HFFc6 (cell line): ENCODE results near the gene HSD17B12. TPM values are rescaled to one million over a fixed set of nuclear protein-coding genes. Genes with fewer than 3 reads are reported as not detected.

Source experiments
- DNase-seq: peaks from one replicate; pipeline ENCODE4 v3.0.0-alpha.2; 2018
- H3K27ac Mint-ChIP-seq: 2 replicates; pipeline ENCODE4 v1.8.0; 2020; ENCODE audit warnings: mild to moderate bottlenecking, mixed read lengths
- H3K27me3 Mint-ChIP-seq: 2 replicates; pipeline ENCODE4 v1.8.0; 2021; ENCODE audit warnings: mild to moderate bottlenecking, moderate library complexity, mixed read lengths; ENCODE audit not compliant: insufficient read depth
- H3K36me3 Mint-ChIP-seq: 2 replicates; pipeline ENCODE4 v1.8.0; 2021; ENCODE audit warnings: low read depth, mixed read lengths
- H3K4me1 Mint-ChIP-seq: 2 replicates; pipeline ENCODE4 v1.8.0; 2020; ENCODE audit warnings: low read depth, mixed read lengths
- H3K4me3 Mint-ChIP-seq: 2 replicates; pipeline ENCODE4 v1.8.0; 2020; ENCODE audit warnings: mild to moderate bottlenecking, moderate library complexity, mixed read lengths
- H3K9me3 Mint-ChIP-seq: 2 replicates; pipeline ENCODE4 v1.8.0; 2020; ENCODE audit warnings: mild to moderate bottlenecking, mixed read lengths
- CTCF ChIP-seq: fragments of 200-600 bp; sonication (generic); IDR thresholded peaks from 2 replicates; pipeline ENCODE4 v1.5.0; 2021; ENCODE audit warnings: antibody characterized with exemption, mild to moderate bottlenecking
- total RNA-seq, 6 experiments: library from RNA; stranded (reverse); fragmentation: NEBNext Ultra II Directional; extraction: Animal tissue kit (Norgen Biotek cat#: 25700); gene quantifications; 2 replicates in 1 of 6; 3 replicates in 5 of 6; pipeline ENCODE4 v1.2.3, GENCODE V29; 2021

HSD17B12 gene
- total RNA-seq, 6 experiments from 2014 or later: 89.1 to 119 (median 99.0) TPM

GRCh38 chr11:43871051-43871450, 190.5 kb downstream of the HSD17B12 start:
- peaks cover 15% of the 10 kb centered on the region for H3K27me3 Mint-ChIP-seq
- DNase-seq: no peak
- H3K4me3 Mint-ChIP-seq: no peak overlapping the region
- H3K36me3 Mint-ChIP-seq: no peaks in the 10 kb centered on the region
- no peak overlapping the region for H3K27ac Mint-ChIP-seq
- TF ChIP-seq CTCF: no peak
- H3K4me1 Mint-ChIP-seq: peaks cover 28% of the 10 kb centered on the region
- no peaks in the 10 kb centered on the region; the same call in 1 of the 2 replicates for H3K9me3 Mint-ChIP-seq

GRCh38 chr11:43872995-43873394, 192.5 kb downstream of the HSD17B12 start:
- Mint-ChIP-seq H3K27me3 (peaks cover 15% of the 10 kb centered on the region), H3K4me3 (no peak overlapping the region), H3K4me1 (peaks cover 13% of the 10 kb centered on the region), H3K36me3 (no peaks in the 10 kb centered on the region), H3K9me3 (no peaks in the 10 kb centered on the region), H3K27ac (no peak overlapping the region)
- DNase-seq: no peak
- no peak for TF ChIP-seq CTCF

- DNase-seq: no peak
- no peak overlapping the region for H3K4me3 Mint-ChIP-seq
- H3K4me1 Mint-ChIP-seq: peaks cover 6% of the 10 kb centered on the region
- no peak overlapping the region for H3K27ac Mint-ChIP-seq
- H3K9me3 Mint-ChIP-seq: no peaks in the 10 kb centered on the region
- H3K36me3 Mint-ChIP-seq: no peaks in the 10 kb centered on the region
- TF ChIP-seq CTCF: no peak
- H3K27me3 Mint-ChIP-seq: peaks cover 15% of the 10 kb centered on the region
Observed at GRCh38 chr11:43874078-43874477, 193.5 kb downstream of the HSD17B12 start.

GRCh38 chr11:43874738-43875137, 194.2 kb downstream of the HSD17B12 start:
- DNase-seq: no peak
- no peaks in the 10 kb centered on the region for H3K9me3 Mint-ChIP-seq
- H3K4me3 Mint-ChIP-seq: no peak overlapping the region
- no peak overlapping the region for H3K27ac Mint-ChIP-seq
- no peaks in the 10 kb centered on the region for H3K36me3 Mint-ChIP-seq
- no peaks in the 10 kb centered on the region for H3K4me1 Mint-ChIP-seq
- peaks cover 12% of the 10 kb centered on the region for H3K27me3 Mint-ChIP-seq
- TF ChIP-seq CTCF: no peak

GRCh38 chr11:43879789-43880639, 199.5 kb downstream of the HSD17B12 start:
- Mint-ChIP-seq H3K27me3 (no peaks in the 10 kb centered on the region; the same call in 1 of the 2 replicates), H3K27ac (peak overlapping the region; percentile 55)

More at GRCh38 chr11:43879789-43880639, 199.5 kb downstream of the HSD17B12 start:
- Mint-ChIP-seq H3K4me1 (peaks cover 18% of the 10 kb centered on the region), H3K9me3 (no peaks in the 10 kb centered on the region), H3K36me3 (no peaks in the 10 kb centered on the region), H3K4me3 (peak overlapping the region; percentile 91)
- no peak for TF ChIP-seq CTCF
- no peak for DNase-seq
